A549 (cell line): Measurements from ENCODE around the gene TMPRSS7. TPM values are rescaled to one million over a fixed set of nuclear protein-coding genes. Genes with fewer than 3 reads are reported as not detected.

ENCODE experiments used
- ATAC-seq, 2 experiments: fragments of 200-7000 bp in 1 of 2; fragments of >200 bp in 1 of 2; cut with Nextera tagmentation in 1 of 2; cut with Tn5 transposase in 1 of 2; 3 replicates each; pipeline versions ENCODE4 v1.8.0 to v1.9.1; 2018 to 2020; ENCODE audit warnings: mild to moderate bottlenecking in 1 of 2, moderate library complexity in 1 of 2
- CTCF ChIA-PET: fragments of 300-600 bp; sonication (Branson Sonifier 250); formaldehyde crosslinking; extraction: SDS; loops from one replicate; lab custom pipeline; 2021; ENCODE audit warnings: antibody characterized with exemption, inconsistent platforms; lab: Yijun Ruan, JAX
- POLR2A ChIA-PET: fragments of 350-600 bp; formaldehyde crosslinking; extraction: SDS; loops from one replicate; lab custom pipeline; 2021; ENCODE audit warnings: antibody characterized with exemption, inconsistent platforms; lab: Yijun Ruan, JAX
- DNase-seq, 2 experiments: peaks; one replicate each; pipeline versions ENCODE4 v3.0.0 to v3.0.0-alpha.2; 2011 to 2016; ENCODE audit warnings: low read depth in 1 of 2, low spot score in 1 of 2
- FAIRE-seq: peaks from 2 replicates; lab custom pipeline; 2011; peaks lifted over from hg19 to GRCh38; lab: Jason Lieb, UNC
- H3K27ac ChIP-seq, 2 experiments: fragments of >200 bp; sonication (Bioruptor Twin); formaldehyde crosslinking; 3 replicates each; pipeline ENCODE4 v1.5.1; 2016 to 2017
- H3K4me1 ChIP-seq: fragments of >200 bp; sonication (Bioruptor Twin); formaldehyde crosslinking; 3 replicates; pipeline ENCODE4 v1.6.1; 2016
- H3K4me2 ChIP-seq: fragments of >200 bp; sonication (Bioruptor Twin); formaldehyde crosslinking; 3 replicates; pipeline ENCODE4 v1.6.1; 2016
- H3K4me3 ChIP-seq: fragments of >200 bp; sonication (Bioruptor Twin); formaldehyde crosslinking; 3 replicates; pipeline ENCODE4 v1.5.1; 2016
- H3K9me3 ChIP-seq: fragments of >200 bp; sonication (Bioruptor Twin); formaldehyde crosslinking; 3 replicates; pipeline ENCODE4 v1.6.1; 2016
- BCL3 ChIP-seq: fragments of >200 bp; sonication (Bioruptor Twin); formaldehyde crosslinking; IDR thresholded peaks from 3 replicates; pipeline ENCODE4 v1.6.1; 2016
- CBX2 ChIP-seq: fragments of 200-600 bp; sonication (generic); IDR thresholded peaks from 2 replicates; pipeline ENCODE4 v1.6.1; 2016; ENCODE audit warnings: low read depth, mild to moderate bottlenecking, borderline replicate concordance
- CEBPB ChIP-seq, 2 experiments: fragments of >200 bp in 1 of 2; sonication (Bioruptor Twin) in 1 of 2; formaldehyde crosslinking in 1 of 2; IDR thresholded peaks; 2 replicates each; pipeline ENCODE4 v1.6.1; 2012 to 2016
- CHD2 ChIP-seq: fragments of 150-350 bp; IDR thresholded peaks from 2 replicates; pipeline ENCODE4 v1.6.1; 2014; ENCODE audit warnings: low read length; ENCODE audit not compliant: partially characterized antibody
- CHD4 ChIP-seq: fragments of 200-600 bp; sonication (generic); IDR thresholded peaks from 2 replicates; pipeline ENCODE4 v1.6.1; 2016; ENCODE audit warnings: antibody characterized with exemption, mild to moderate bottlenecking, borderline replicate concordance
- EP300 ChIP-seq, 2 experiments: fragments of >200 bp; sonication (Bioruptor Twin); formaldehyde crosslinking; IDR thresholded peaks; 2 replicates in 1 of 2; 3 replicates in 1 of 2; pipeline ENCODE4 v1.6.1; 2016 to 2017
- FOSB ChIP-seq: fragments of 250-450 bp; sonication (Bioruptor Pico); IDR thresholded peaks from 2 replicates; pipeline ENCODE4 v1.5.0; 2020; ENCODE audit warnings: mild to moderate bottlenecking, moderate library complexity
- FOXS1 ChIP-seq: fragments of 250-450 bp; sonication (Bioruptor Pico); IDR thresholded peaks from 2 replicates; pipeline ENCODE4 v1.5.0; 2020; ENCODE audit warnings: mild to moderate bottlenecking, moderate library complexity
- GATA3 ChIP-seq: IDR thresholded peaks from 2 replicates; pipeline ENCODE4 v1.6.1; 2012; ENCODE audit warnings: borderline replicate concordance
- HDAC2 ChIP-seq: fragments of 200-600 bp; sonication (generic); IDR thresholded peaks from 2 replicates; pipeline ENCODE4 v1.6.1; 2016
- HEYL ChIP-seq: fragments of 250-450 bp; sonication (Bioruptor Pico); IDR thresholded peaks from 2 replicates; pipeline ENCODE4 v1.8.0; 2021; ENCODE audit warnings: mild to moderate bottlenecking, moderate library complexity
- HOXB13 ChIP-seq: fragments of 250-450 bp; sonication (Bioruptor Pico); IDR thresholded peaks from 2 replicates; pipeline ENCODE4 v1.5.0; 2020; ENCODE audit warnings: low read depth, mild to moderate bottlenecking, moderate library complexity
- HOXB5 ChIP-seq: fragments of 250-450 bp; sonication (Bioruptor Pico); IDR thresholded peaks from 2 replicates; pipeline ENCODE4 v1.5.0; 2020; ENCODE audit warnings: mild to moderate bottlenecking, moderate library complexity
- JUNB ChIP-seq: fragments of >200 bp; sonication (Bioruptor Twin); formaldehyde crosslinking; IDR thresholded peaks from 2 replicates; pipeline ENCODE4 v1.6.1; 2016
- KDM1A ChIP-seq: fragments of 200-600 bp; sonication (generic); IDR thresholded peaks from 2 replicates; pipeline ENCODE4 v1.6.1; 2016; ENCODE audit warnings: low read depth, mild to moderate bottlenecking
- MAX ChIP-seq: IDR thresholded peaks from 2 replicates; pipeline ENCODE4 v1.6.1; 2012
- MYC ChIP-seq: IDR thresholded peaks from 2 replicates; pipeline ENCODE4 v1.6.1; 2012; ENCODE audit warnings: mild to moderate bottlenecking, inconsistent platforms, low read length, improper control_type of control experiment, borderline replicate concordance
- NFE2L2 ChIP-seq: fragments of 150-350 bp; conservative IDR thresholded peaks from 2 replicates; pipeline ENCODE4 v1.6.1; 2014; ENCODE audit warnings: low read length
- NPAS2 ChIP-seq: fragments of 250-450 bp; sonication (Bioruptor Pico); IDR thresholded peaks from 2 replicates; pipeline ENCODE4 v1.8.0; 2022; ENCODE audit warnings: mild to moderate bottlenecking, moderate library complexity, borderline replicate concordance
- PBX3 ChIP-seq: IDR thresholded peaks from 2 replicates; pipeline ENCODE4 v1.6.1; 2012
- RAD21 ChIP-seq, 2 experiments: fragments of >200 bp in 1 of 2; sonication (Bioruptor Twin) in 1 of 2; formaldehyde crosslinking in 1 of 2; IDR thresholded peaks in 1 of 2; conservative IDR thresholded peaks in 1 of 2; 2 replicates in 1 of 2; 3 replicates in 1 of 2; pipeline ENCODE4 v1.6.1; 2012 to 2018; ENCODE audit warnings: inconsistent platforms in 1 of 2
- RARB ChIP-seq: fragments of 250-450 bp; sonication (Bioruptor Pico); IDR thresholded peaks from 2 replicates; pipeline ENCODE4 v1.8.0; 2021; ENCODE audit warnings: mild to moderate bottlenecking, moderate library complexity
- RCOR1 ChIP-seq: fragments of 150-350 bp; IDR thresholded peaks from 2 replicates; pipeline ENCODE4 v1.6.1; 2014; ENCODE audit warnings: antibody characterized with exemption, low read length, low read depth
- RFX5 ChIP-seq: fragments of 450-650 bp; IDR thresholded peaks from 2 replicates; pipeline ENCODE4 v1.7.1; 2014; ENCODE audit warnings: antibody characterized with exemption, mild to moderate bottlenecking, moderate library complexity
- RNF2 ChIP-seq: fragments of 200-600 bp; sonication (generic); IDR thresholded peaks from 2 replicates; pipeline ENCODE4 v1.6.1; 2016; ENCODE audit warnings: low read depth, mild to moderate bottlenecking, antibody characterized with exemption, moderate library complexity, borderline replicate concordance
- SMC3 ChIP-seq: fragments of >200 bp; sonication (Bioruptor Twin); formaldehyde crosslinking; IDR thresholded peaks from 3 replicates; pipeline ENCODE4 v1.6.1; 2018; ENCODE audit warnings: inconsistent platforms
- SREBF2 ChIP-seq: fragments of 450-650 bp; IDR thresholded peaks from 2 replicates; pipeline ENCODE4 v1.6.1; 2014; ENCODE audit warnings: mild to moderate bottlenecking, moderate library complexity
- TFCP2L1 ChIP-seq: fragments of 250-450 bp; sonication (Bioruptor Pico); IDR thresholded peaks from 2 replicates; pipeline ENCODE4 v1.5.0; 2021; ENCODE audit warnings: mild to moderate bottlenecking
- ZNF302 ChIP-seq: fragments of 250-450 bp; sonication (Bioruptor Pico); IDR thresholded peaks from 2 replicates; pipeline ENCODE4 v1.9.0; 2021; ENCODE audit warnings: inconsistent platforms, mild to moderate bottlenecking, moderate library complexity
- ZSCAN20 ChIP-seq: fragments of 250-450 bp; sonication (Bioruptor Pico); IDR thresholded peaks from 2 replicates; pipeline ENCODE4 v1.8.0; 2022; ENCODE audit warnings: mild to moderate bottlenecking, moderate library complexity
- WGBS: methylation state at CpG from one replicate; pipeline ENCODE4 v1.1.6; 2017; ENCODE audit errors: missing lambda C conversion rate; 5-methylcytosine and 5-hydroxymethylcytosine counted together
- polyA plus RNA-seq, 4 experiments: library from polyadenylated mRNA; depleted of rRNA in 3 of 4; stranded (reverse); fragments of >200 nt; fragmentation: RNase III in 1 of 4; extraction: RNeasy Plus Mini Kit Qiagen cat#74134 plus additional on column Dnase treatment in 1 of 4; gene quantifications; 2 replicates in 3 of 4; 3 replicates in 1 of 4; pipeline ENCODE4 v1.2.3, GENCODE V29; 2011 to 2017

The TMPRSS7 gene
- polyA plus RNA-seq, 2 of the 4 experiments (the other 2 are of a cell fraction), result 0.04 to 0.09 TPM

DNA sequence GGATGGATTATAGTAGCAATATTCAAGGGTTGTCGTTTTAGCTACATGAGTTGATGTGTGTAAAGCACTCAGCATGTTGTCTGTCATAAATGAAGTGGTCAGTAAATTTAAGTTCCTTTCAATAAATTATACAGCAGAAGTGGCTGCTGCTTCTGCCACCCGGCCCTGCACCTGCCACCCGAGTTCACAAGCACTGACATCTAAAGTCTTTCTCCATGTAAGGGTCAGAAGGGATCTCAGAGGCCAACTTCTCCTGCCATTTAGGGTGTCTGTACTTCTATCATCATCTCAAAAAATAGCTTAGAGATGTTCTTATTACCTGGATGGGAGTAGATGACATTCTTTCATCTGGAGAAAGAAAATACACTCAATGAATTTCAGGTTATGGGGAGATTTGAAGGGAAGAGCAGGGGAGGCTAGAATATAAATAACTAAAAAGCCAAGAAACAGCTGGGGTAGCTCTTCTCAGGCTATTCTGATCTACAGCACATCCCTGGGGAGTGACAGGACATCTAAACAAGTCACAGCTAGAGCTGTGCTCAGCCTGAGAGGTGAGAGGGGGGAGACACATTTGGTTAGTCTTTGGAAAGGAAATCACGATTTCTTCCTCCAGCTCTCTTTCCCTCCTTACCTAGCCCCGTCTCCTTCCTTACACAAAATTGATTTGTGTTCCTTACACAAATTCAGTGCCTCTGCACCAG lies 90.5 kb downstream of the TMPRSS7 start:
- TF ChIP-seq PBX3 (no peak), BCL3 (no peak), ZNF302 (no peak), MAX (no peak), CBX2 (no peak), CEBPB (IDR thresholded peaks at IDR 0.05) (no peak), GATA3 (no peak), CHD4 (no peak), HEYL (no peak), JUNB (no peak), ZSCAN20 (CRISPR knock-in tag) (no peak), RFX5 (no peak), KDM1A (no peak), TFCP2L1 (CRISPR knock-in tag) (no peak), EP300 (IDR thresholded peaks at IDR 0.05) (no peak), RAD21 (conservative IDR thresholded peaks at IDR 0.05 in 1 of 2, IDR thresholded peaks at IDR 0.05 in 1 of 2) (no peak)
- H3K4me1 ChIP-seq, result peaks cover 4% of the 10 kb centered on the region; the same call in 1 of the 3 replicates
- CTCF ChIA-PET, result interaction anchor here (1.2 to 4.1 kb wide), 5 partner anchors 11 to 395 kb away, joined by 3 to 17 read pairs (median 4); no protein-coding TSS in a partner anchor
- no peak overlapping the region for H3K4me3 ChIP-seq
- ATAC-seq, result no peak
- POLR2A ChIA-PET, result no interaction called here
- 85% methylated on average over 5 of the region's 5 CpGs for WGBS
- H3K4me2 ChIP-seq, result no peak overlapping the region
- no peak overlapping the region for H3K27ac ChIP-seq
- no peaks in the 10 kb centered on the region for H3K9me3 ChIP-seq
- DNase-seq, result no peak
- no peak for FAIRE-seq

DNA sequence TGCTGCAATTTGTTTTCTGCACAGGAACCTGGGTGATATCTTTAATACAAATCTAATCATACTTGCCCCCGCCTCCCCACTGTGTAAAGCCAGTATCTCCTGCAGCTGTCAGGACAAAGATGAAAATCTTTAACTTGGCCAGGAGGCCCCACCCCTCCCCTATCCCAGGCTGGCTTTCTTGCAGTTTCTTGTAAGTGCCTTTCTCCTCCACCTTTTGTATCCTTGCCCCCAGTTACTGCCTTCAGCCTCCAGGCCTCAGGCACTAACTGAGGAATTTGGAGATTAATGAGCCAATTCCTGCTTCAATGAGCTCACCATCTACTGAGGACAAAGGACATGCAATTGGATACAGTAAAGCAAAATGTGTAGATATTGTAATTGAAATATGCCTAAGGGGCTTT lies 92.0 kb downstream of the TMPRSS7 start:
- Histone ChIP-seq H3K4me1 (peaks cover 4% of the 10 kb centered on the region; the same call in 1 of the 3 replicates), H3K4me3 (no peak overlapping the region), H3K9me3 (no peaks in the 10 kb centered on the region), H3K27ac (no peak overlapping the region), H3K4me2 (no peak overlapping the region)
- TF ChIP-seq FOXS1 (CRISPR knock-in tag), result no peak
- TF ChIP-seq NFE2L2, result no peak
- no peak for TF ChIP-seq RCOR1
- DNase-seq (no peak), ATAC-seq (no peak), FAIRE-seq (no peak)
- ChIA-PET CTCF (interaction anchor here (2.0 to 4.1 kb wide), 2 partner anchors 12 to 15 kb away, joined by 4 to 17 read pairs; no protein-coding TSS in a partner anchor), POLR2A (no interaction called here)
- 90% methylated on average over 1 of the region's 1 CpG for WGBS

DNA sequence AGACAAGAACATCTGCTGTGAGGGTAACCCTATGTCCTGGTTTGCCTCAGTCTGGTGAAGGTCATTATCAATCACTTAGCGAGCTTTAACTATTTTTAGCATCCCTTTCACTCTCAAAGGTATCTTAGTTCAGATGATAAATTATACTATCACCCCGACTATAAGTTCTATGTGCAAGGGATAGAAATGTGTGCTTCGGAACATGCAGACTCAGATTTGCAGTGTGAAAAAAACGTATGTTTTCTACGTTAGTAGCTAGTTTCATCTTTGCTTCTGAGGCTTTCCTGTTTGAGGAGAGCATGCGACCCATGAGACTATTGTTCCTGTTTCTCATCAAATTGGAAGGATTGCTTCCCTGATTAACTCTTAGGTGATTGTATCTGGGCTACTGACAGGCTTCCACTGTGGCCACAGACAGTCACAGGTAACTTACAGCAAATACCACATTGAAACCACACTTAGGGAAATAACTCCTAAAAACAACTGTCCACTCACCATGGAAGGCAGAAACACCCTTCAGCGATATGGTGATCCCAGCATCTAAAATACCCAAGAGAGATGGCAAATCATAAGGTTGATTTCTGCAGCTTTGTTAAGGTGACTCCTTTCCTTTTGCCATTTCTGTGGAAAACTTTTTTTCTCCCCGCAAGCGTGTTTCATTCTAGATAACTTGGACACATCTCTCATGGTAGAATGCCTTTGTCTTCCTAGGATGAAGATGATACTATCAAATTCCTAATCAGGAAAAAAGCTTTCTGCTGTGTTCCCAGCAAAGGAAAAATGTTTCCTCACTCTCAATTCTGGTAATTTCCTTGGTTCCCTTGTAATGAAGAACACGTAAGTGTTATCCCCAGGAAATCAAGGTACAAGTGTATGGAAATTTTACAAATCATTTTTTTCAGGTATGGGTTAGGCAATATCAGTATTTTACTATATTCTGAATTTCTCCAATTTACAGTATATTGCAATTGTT lies 93.3 kb downstream of the TMPRSS7 start:
- DNase-seq (no peak), ATAC-seq (no peak), FAIRE-seq (no peak)
- ChIA-PET POLR2A (no interaction called here), CTCF (interaction anchor here (0.6 to 2.9 kb wide), 4 partner anchors 8 to 1889 kb away, joined by 3 to 8 read pairs (median 4); no protein-coding TSS in a partner anchor)
- 90% methylated on average over 10 of the region's 10 CpGs for WGBS
- Histone ChIP-seq H3K4me2 (no peak overlapping the region), H3K4me1 (peaks cover 4% of the 10 kb centered on the region; the same call in 1 of the 3 replicates), H3K4me3 (no peak overlapping the region), H3K9me3 (no peaks in the 10 kb centered on the region), H3K27ac (no peak overlapping the region)
- TF ChIP-seq HEYL, result no peak
- TF ChIP-seq ZSCAN20 (CRISPR knock-in tag), result no peak
- no peak for TF ChIP-seq CHD2
- TF ChIP-seq HOXB13 (CRISPR knock-in tag), result no peak
- no peak for TF ChIP-seq JUNB
- TF ChIP-seq RARB (CRISPR knock-in tag), result no peak
- no peak for TF ChIP-seq NPAS2 (CRISPR knock-in tag)
- no peak for TF ChIP-seq HOXB5 (CRISPR knock-in tag)
- TF ChIP-seq MYC, result no peak
- TF ChIP-seq HDAC2, result no peak
- TF ChIP-seq SREBF2, result no peak
- no peak for TF ChIP-seq RNF2
- TF ChIP-seq FOSB (CRISPR knock-in tag), result no peak
- TF ChIP-seq FOXS1 (CRISPR knock-in tag), result no peak
- TF ChIP-seq SMC3, result no peak
